Measurements from ENCODE around the gene SMPD3.

DNA sequence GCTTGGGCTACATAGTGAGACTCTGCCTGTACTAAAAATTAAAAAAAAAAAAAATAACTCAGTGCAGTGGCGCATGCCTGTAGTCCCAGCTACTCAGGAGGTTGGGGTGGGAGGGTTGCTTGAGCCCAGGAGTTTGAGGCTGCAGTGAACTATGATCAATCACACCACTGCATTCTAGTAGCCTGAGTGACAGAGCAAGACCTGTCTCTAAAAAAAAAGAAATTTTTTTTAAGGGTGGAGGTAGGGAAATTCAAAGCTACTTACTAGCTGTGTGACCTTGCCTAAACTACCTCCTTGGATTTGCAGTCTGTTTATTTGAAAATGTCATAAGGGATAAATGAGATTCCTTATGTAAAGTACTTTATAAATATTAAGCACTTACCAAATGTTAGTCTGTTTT is 3.4 kb upstream of the SMPD3 start:
- TF ChIP-seq, protein P1, sequence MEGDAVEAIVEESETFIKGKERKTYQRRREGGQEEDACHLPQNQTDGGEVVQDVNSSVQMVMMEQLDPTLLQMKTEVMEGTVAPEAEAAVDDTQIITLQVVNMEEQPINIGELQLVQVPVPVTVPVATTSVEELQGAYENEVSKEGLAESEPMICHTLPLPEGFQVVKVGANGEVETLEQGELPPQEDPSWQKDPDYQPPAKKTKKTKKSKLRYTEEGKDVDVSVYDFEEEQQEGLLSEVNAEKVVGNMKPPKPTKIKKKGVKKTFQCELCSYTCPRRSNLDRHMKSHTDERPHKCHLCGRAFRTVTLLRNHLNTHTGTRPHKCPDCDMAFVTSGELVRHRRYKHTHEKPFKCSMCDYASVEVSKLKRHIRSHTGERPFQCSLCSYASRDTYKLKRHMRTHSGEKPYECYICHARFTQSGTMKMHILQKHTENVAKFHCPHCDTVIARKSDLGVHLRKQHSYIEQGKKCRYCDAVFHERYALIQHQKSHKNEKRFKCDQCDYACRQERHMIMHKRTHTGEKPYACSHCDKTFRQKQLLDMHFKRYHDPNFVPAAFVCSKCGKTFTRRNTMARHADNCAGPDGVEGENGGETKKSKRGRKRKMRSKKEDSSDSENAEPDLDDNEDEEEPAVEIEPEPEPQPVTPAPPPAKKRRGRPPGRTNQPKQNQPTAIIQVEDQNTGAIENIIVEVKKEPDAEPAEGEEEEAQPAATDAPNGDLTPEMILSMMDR (IDR thresholded peaks at IDR 0.05): no peak
- no peak for TF ChIP-seq POLR2A (IDR thresholded peaks at IDR 0.05)
